ENCODE measurements around the gene COL4A3.

COL4A3 gene

DNA sequence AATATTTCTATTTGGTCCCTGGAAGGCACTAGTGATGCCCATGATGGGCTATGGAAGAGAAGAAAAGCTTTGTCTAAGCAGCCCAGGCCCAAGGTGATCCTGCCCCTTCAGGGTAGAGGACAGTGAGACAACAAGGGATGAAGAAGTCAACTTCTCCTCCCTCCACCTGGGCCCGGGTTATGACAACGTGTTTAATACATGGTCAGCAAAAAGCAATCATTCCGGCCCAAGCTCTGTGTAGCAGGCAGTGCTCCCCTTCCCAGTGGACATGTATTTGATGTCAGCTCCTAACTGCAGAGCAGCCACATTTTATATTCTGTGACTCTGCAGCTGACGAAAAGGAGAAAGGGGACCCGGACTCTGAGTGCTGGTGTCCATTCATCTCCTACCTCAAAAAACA is 93.4 kb downstream of the COL4A3 start:
- TF ChIP-seq CREB1 (IDR thresholded peaks at IDR 0.05; ENCODE audit: low read depth) = no peak
- TF ChIP-seq EP300 (IDR thresholded peaks at IDR 0.05; ENCODE audit: borderline replicate concordance) = no peak
- TF ChIP-seq, protein P1, sequence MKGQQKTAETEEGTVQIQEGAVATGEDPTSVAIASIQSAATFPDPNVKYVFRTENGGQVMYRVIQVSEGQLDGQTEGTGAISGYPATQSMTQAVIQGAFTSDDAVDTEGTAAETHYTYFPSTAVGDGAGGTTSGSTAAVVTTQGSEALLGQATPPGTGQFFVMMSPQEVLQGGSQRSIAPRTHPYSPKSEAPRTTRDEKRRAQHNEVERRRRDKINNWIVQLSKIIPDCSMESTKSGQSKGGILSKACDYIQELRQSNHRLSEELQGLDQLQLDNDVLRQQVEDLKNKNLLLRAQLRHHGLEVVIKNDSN (IDR thresholded peaks at IDR 0.05) = no peak
- TF ChIP-seq TEAD4 (IDR thresholded peaks at IDR 0.05) = no peak
- TF ChIP-seq YY1 (IDR thresholded peaks at IDR 0.05; ENCODE audit: low read depth) = no peak
- TF ChIP-seq FOXM1 (IDR thresholded peaks at IDR 0.05; ENCODE audit: borderline replicate concordance, low read depth) = no peak
- TF ChIP-seq ZBTB7A (IDR thresholded peaks at IDR 0.05; ENCODE audit: low read depth) = no peak
- TF ChIP-seq, protein P2, sequence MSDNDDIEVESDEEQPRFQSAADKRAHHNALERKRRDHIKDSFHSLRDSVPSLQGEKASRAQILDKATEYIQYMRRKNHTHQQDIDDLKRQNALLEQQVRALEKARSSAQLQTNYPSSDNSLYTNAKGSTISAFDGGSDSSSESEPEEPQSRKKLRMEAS (IDR thresholded peaks at IDR 0.05) = no peak
- TF ChIP-seq TAF1 (IDR thresholded peaks at IDR 0.05; ENCODE audit: low read depth) = no peak
- no peak for TF ChIP-seq CEBPB (IDR thresholded peaks at IDR 0.05)
- no peak for TF ChIP-seq RAD21 (IDR thresholded peaks at IDR 0.05; ENCODE audit: low read depth)
- no peak for TF ChIP-seq EGR1 (IDR thresholded peaks at IDR 0.05)
- TF ChIP-seq TCF12 (IDR thresholded peaks at IDR 0.05; ENCODE audit: low read depth) = no peak
- no peak for TF ChIP-seq NFIC (IDR thresholded peaks at IDR 0.05)
- TF ChIP-seq, protein P3, sequence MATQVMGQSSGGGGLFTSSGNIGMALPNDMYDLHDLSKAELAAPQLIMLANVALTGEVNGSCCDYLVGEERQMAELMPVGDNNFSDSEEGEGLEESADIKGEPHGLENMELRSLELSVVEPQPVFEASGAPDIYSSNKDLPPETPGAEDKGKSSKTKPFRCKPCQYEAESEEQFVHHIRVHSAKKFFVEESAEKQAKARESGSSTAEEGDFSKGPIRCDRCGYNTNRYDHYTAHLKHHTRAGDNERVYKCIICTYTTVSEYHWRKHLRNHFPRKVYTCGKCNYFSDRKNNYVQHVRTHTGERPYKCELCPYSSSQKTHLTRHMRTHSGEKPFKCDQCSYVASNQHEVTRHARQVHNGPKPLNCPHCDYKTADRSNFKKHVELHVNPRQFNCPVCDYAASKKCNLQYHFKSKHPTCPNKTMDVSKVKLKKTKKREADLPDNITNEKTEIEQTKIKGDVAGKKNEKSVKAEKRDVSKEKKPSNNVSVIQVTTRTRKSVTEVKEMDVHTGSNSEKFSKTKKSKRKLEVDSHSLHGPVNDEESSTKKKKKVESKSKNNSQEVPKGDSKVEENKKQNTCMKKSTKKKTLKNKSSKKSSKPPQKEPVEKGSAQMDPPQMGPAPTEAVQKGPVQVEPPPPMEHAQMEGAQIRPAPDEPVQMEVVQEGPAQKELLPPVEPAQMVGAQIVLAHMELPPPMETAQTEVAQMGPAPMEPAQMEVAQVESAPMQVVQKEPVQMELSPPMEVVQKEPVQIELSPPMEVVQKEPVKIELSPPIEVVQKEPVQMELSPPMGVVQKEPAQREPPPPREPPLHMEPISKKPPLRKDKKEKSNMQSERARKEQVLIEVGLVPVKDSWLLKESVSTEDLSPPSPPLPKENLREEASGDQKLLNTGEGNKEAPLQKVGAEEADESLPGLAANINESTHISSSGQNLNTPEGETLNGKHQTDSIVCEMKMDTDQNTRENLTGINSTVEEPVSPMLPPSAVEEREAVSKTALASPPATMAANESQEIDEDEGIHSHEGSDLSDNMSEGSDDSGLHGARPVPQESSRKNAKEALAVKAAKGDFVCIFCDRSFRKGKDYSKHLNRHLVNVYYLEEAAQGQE (IDR thresholded peaks at IDR 0.05; ENCODE audit: low read depth) = no peak

DNA sequence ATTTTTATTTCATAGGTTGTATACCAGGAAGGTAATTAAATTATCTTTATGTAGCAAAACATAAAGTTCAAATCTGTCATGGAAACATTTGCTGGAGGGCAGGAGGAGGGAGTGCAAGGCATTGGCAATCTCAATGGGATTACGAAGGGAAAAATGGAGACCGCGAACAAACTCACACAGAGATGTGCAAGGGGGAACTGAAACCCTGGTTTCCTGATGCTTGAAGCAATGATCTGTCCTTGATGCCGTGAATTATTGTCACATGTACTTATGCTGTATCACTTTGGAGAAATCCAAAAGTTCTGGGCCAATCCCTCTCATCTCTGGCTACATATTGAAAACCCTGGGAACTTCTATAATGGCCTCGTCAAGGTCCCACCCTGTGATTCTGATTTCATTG is 95.6 kb downstream of the COL4A3 start:
- no peak for TF ChIP-seq EP300 (IDR thresholded peaks at IDR 0.05; ENCODE audit: borderline replicate concordance)
- TF ChIP-seq EGR1 (IDR thresholded peaks at IDR 0.05) = no peak
- no peak for TF ChIP-seq CEBPB (IDR thresholded peaks at IDR 0.05)
- TF ChIP-seq, protein P2 (IDR thresholded peaks at IDR 0.05) = no peak
- TF ChIP-seq RAD21 (IDR thresholded peaks at IDR 0.05; ENCODE audit: low read depth) = no peak
- TF ChIP-seq YY1 (IDR thresholded peaks at IDR 0.05; ENCODE audit: low read depth) = no peak
- no peak for TF ChIP-seq FOXM1 (IDR thresholded peaks at IDR 0.05; ENCODE audit: borderline replicate concordance, low read depth)

DNA sequence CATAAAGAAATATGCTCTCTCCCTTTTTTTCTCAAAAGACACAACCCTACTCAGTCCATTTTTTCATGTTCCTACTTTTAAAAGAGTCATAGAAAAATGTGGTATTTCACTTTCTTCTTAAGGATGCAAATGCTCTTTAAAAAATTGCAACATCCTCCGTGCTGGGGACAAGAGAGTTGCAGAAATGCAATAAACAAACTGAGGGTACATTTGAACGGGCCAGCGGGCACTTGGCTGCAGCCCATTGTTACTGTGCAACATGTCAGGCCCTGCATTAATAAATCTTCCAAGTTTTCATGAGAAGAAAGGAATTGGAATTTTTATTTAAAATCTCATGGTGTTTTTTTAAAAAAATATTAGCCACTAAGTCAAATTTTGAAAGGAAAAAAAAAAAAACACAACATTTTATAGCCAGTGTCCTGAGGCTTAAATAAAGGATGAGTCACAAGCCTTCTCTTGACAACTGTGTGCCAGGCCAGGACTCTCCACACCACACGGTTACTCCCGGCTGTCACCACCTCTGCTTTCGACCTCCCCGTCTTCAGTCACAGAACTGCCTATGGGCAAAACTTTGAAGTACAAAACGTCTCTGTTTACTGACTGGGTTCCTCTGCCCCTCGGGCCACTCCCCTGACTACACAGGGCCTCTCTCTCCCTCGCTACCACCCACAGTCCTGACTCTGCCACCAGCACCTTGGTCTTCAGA is 103.1 kb downstream of the COL4A3 start:
- no peak for TF ChIP-seq RAD21 (IDR thresholded peaks at IDR 0.05; ENCODE audit: low read depth)

DNA sequence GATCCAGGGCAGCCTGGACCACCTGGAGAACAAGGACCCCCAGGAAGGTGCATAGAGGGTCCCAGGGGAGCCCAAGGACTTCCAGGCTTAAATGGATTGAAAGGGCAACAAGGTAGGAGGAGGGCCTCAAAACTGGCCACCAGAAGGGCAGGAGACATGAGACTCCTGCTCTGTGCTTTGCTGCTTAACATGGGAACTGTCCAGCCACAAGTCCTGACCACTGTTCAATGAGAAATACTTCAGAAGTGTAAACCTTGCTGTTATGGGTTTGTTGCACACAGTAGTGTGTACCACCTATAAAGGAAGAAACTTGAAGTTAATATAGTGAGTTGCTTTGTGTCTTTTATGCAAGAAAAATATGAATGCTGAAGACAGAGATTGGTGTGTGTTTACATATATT is 116.5 kb downstream of the COL4A3 start:
- TF ChIP-seq, protein P2 (IDR thresholded peaks at IDR 0.05) = no peak
- TF ChIP-seq ZBTB7A (IDR thresholded peaks at IDR 0.05; ENCODE audit: low read depth) = no peak
- TF ChIP-seq YY1 (IDR thresholded peaks at IDR 0.05; ENCODE audit: low read depth) = no peak
- TF ChIP-seq, protein P3 (IDR thresholded peaks at IDR 0.05; ENCODE audit: low read depth) = peak; percentile 83

DNA sequence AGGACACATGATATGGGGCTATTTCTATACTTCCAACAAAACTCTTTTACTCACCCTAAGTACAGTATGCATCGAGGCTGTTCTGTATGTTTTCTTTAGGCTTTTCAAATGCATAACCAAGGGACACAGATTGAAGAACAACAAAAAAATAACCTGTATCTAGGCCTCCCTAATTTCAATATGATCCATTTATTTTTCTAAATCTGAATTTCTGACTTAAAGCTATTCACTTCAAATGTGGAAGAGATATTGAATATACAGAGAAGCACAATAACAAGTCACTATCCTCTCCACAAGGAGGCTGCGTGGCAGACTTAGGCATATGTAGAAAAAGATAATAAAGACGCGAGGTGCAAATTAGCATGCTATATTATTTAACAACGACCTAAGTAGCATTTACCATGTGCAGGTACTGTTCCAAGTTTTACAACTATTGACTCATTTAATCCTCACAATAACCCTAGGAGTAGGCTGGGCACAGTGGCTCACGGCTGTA is 121.4 kb downstream of the COL4A3 start:
- TF ChIP-seq YY1 (IDR thresholded peaks at IDR 0.05; ENCODE audit: low read depth) = no peak
- TF ChIP-seq TAF1 (IDR thresholded peaks at IDR 0.05; ENCODE audit: low read depth) = no peak
- no peak for TF ChIP-seq TCF12 (IDR thresholded peaks at IDR 0.05; ENCODE audit: low read depth)
- no peak for TF ChIP-seq EP300 (IDR thresholded peaks at IDR 0.05; ENCODE audit: borderline replicate concordance)
- no peak for TF ChIP-seq ZBTB7A (IDR thresholded peaks at IDR 0.05; ENCODE audit: low read depth)
- TF ChIP-seq, protein P1 (IDR thresholded peaks at IDR 0.05) = no peak
- no peak for TF ChIP-seq RAD21 (IDR thresholded peaks at IDR 0.05; ENCODE audit: low read depth)
- TF ChIP-seq EGR1 (IDR thresholded peaks at IDR 0.05) = no peak
- TF ChIP-seq FOXM1 (IDR thresholded peaks at IDR 0.05; ENCODE audit: borderline replicate concordance, low read depth) = no peak
- TF ChIP-seq, protein P3 (IDR thresholded peaks at IDR 0.05; ENCODE audit: low read depth) = no peak
- no peak for TF ChIP-seq CEBPB (IDR thresholded peaks at IDR 0.05)
- TF ChIP-seq, protein P2 (IDR thresholded peaks at IDR 0.05) = no peak
- no peak for TF ChIP-seq NFIC (IDR thresholded peaks at IDR 0.05)
- no peak for TF ChIP-seq CREB1 (IDR thresholded peaks at IDR 0.05; ENCODE audit: low read depth)
- no peak for TF ChIP-seq TEAD4 (IDR thresholded peaks at IDR 0.05)
